Suprapubic skin (tissue), 3 donors: ENCODE data around the gene ETV2.

Experiments
- EP300 ChIP-seq: sonication (generic); formaldehyde crosslinking; IDR thresholded peaks from one replicate; pipeline ENCODE4 v1.6.1; 2017; ENCODE audit warnings: antibody characterized with exemption
- POLR2A ChIP-seq, 2 donors: fragments of 450-650 bp; IDR thresholded peaks; one replicate each; pipeline ENCODE4 v1.6.1; 2017; ENCODE audit warnings: antibody characterized with exemption in 2 of 2, mild to moderate bottlenecking in 2 of 2, moderate library complexity in 2 of 2
- TF ChIP-seq, protein P1 (sequence below), 2 donors: fragments of 200-600 bp in 1 of 2; fragments of 450-650 bp in 1 of 2; sonication (generic) in 1 of 2; IDR thresholded peaks; one replicate each; pipeline ENCODE4 v1.5.1; 2016 to 2019; ENCODE audit warnings: antibody characterized with exemption in 2 of 2, mild to moderate bottlenecking in 1 of 2, moderate library complexity in 1 of 2

DNA sequence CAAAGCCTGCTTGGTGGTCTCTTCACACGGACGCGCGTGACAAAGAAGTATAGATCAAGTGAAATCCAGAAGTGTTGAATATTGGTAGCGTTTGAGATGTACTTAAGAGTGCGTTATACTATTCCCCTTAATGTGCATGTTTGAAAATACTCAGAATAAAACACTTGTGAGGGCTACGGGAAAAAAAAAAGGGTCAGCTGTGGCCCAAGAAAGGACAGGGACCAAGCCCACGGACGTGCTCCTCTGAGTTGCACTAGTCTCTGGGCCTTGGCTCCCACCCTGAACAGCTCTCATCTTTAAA is 13.3 kb upstream of the ETV2 start:
- TF ChIP-seq, protein P1, sequence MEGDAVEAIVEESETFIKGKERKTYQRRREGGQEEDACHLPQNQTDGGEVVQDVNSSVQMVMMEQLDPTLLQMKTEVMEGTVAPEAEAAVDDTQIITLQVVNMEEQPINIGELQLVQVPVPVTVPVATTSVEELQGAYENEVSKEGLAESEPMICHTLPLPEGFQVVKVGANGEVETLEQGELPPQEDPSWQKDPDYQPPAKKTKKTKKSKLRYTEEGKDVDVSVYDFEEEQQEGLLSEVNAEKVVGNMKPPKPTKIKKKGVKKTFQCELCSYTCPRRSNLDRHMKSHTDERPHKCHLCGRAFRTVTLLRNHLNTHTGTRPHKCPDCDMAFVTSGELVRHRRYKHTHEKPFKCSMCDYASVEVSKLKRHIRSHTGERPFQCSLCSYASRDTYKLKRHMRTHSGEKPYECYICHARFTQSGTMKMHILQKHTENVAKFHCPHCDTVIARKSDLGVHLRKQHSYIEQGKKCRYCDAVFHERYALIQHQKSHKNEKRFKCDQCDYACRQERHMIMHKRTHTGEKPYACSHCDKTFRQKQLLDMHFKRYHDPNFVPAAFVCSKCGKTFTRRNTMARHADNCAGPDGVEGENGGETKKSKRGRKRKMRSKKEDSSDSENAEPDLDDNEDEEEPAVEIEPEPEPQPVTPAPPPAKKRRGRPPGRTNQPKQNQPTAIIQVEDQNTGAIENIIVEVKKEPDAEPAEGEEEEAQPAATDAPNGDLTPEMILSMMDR (IDR thresholded peaks at IDR 0.05) = no peak
- no peak for TF ChIP-seq POLR2A (IDR thresholded peaks at IDR 0.05)
- no peak for TF ChIP-seq EP300
